ENCODE measurements around the gene GRIN2D.
"Not testable (repeated sequence)": the region's sequence is repeated elsewhere in the genome, so short reads cannot be mapped to it uniquely, and the experiment has no call there.

The GRIN2D gene

DNA sequence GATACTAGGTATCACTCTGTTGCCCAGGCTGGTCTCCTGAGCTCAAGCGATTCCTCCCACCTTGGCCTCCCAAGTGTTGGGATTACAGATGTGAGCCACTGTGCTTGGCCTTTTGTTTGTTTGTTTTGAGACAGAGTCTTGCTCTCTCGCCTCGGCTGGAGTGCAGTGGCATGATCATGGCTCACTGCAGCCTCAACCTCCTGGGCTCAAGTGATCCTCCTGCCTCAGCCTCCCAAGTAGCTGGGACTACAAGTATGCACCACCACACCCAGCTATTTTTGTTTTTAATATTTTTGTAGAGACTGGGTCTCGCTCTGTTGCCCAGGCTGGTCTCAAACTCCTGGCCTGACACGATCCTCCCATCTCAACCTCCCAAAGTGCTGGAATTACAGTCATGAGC lies 21.7 kb upstream of the GRIN2D start:
- not testable (repeated sequence) for DNase-seq

DNA sequence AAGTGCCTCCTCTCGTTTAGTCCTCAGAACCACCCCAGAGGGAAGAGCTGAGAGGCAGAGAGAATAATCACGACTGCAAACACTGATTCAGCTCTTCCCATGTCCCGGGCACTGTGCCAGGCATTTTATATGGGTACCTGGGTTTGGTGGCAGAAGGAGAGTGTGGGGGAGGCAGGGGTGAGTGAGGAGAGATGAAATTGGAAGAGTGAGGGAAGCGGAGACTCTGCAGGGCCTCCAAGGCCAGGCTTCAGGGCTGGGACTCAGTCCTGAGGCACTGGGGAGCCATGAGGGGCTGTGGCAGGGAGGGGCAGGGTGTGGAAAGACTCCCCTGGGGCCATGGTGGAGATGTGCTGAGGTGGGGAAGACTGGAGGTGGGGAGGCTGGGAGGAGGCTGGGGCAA lies 20.6 kb upstream of the GRIN2D start:
- no peak for DNase-seq

DNA sequence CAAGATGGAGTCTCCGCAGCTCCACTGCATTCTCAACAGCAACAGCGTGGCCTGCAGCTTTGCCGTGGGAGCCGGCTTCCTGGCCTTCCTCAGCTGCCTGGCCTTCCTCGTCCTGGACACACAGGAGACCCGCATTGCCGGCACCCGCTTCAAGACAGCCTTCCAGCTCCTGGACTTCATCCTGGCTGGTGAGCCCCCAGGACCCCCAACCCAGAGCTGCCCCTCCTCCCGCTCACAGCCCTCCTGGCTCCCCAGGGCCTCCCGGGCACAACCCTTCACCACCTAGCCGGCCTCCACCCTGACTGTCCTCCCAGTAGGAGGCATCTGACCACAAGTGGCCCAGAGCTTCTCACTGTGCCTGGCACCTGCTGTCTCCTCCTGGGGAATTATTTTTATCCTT lies 19.9 kb upstream of the GRIN2D start:
- no peak for DNase-seq

DNA sequence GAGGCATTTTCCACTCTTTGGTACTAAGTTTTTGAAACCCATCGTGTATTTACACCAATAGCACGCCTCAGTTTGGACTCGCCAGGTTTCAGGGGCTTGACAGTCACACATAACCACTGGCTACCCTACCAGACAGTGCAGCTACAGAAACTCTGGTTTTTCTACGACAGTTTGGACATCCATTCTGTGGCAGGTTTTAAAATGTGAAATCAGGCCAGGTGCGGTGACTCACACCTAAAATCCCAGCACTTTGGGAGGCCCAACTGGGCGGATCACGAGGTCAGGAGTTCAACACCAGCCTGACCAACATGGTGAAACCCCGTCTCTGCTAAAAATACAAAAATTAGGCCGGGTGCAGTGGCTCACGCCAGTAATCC lies 15.3 kb upstream of the GRIN2D start:
- no peak for DNase-seq

DNA sequence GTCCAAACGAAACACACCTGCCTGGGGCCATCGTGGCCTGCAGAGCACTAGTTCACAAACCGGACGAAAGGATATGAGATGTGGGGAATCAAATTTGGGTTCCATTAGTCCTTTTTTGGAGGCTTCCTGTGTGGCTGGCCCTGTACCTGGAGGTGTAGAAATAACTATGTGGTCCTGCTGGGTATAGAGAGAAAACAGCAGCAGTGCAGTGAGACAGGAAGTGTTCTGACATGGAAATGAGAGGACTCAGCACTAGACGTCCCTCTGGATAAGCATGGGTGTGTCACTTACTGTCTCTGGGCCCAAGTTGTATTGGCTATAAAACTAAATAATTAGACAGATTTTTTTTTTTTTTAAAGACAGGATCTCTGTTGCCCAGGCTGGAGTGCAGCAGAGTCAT lies 14.4 kb upstream of the GRIN2D start:
- DNase-seq = no peak

DNA sequence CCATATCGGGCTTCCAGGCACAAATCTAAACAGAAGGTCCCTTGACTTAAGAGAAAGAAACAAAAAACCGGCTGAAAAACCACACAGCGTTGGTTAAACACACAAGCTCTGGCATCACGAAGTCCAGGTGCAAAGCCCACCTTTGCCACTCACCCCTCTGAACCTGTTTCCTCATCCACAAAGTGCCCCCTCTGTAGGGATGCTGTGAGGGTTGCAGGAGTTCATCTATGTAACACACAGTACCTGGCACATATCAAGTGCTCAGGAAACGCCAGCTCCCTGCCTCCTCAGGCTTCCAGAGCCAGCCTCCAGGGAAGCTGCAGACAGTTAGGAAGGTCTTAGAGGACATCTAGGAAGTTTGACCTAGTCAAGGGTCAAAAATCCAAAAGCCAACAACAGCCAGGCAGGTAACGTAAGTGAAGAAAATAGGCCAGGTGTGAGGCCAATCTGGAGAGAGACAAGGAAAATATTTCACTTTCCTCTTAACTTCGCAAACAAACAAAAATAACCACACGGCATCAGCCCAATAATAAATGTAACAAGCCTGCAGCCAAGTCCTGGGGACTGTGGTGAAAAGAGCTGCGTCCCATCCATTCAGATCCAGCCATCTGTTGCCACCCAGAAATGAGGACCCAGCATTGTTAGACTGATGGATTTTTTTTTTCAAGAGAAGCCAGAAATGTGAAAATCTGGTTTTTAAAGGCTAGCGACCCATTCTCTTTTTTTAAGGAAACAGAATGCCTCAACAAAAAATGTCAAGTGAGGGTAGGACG lies 12.1 kb upstream of the GRIN2D start:
- DNase-seq = no peak

DNA sequence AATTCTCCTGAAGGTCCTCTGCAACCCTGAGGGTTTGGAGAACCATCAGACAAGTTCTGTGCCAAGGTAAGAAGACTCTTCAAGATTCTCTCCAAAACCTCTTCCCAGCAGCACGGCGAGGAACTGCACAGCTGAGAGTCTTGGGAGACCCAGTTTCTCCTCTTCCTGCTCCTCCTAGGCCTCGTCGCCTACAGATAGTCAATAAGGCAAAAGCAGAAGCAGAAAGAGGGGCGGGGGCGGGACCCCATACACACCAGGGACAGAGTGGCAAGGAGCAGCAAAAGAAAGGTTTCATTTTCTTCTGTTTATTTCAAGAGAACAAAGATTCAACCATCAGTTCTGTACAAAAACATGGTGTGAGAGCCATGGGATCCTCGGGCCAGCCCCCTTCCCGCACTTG lies 11.2 kb upstream of the GRIN2D start:
- DNase-seq = peak in 3 of 4 experiments; percentile 37 to 61 (median 40)

DNA sequence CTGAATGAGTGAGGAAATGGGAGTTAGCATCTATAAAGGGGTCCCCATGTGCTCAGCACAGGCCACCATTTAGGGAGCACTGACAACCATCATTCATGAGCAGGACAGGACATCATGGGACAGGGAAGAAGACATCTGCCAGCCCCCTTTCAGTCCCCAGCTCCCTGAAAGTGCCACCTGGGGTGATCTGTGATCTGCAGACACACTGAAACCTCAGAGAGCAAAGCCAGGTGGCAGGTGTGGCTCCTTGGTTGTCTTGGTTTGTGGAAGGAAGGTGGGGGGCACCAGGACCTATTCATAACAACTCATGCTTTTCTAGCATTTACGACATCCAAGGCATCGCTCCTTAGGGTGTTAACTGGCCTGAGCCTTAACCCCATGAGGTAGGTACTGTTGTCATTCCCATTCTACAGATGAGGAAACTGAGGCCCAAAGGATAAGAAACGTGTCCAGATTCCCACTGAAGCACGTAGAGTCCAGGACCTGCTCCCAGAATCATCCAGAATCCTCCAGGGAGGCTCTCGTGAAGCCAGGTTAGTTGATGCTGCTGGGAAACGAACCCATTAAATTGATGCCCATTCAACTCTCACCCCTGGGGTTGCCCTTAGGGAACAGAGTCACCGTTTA lies 7.9 kb upstream of the GRIN2D start:
- no peak for DNase-seq

DNA sequence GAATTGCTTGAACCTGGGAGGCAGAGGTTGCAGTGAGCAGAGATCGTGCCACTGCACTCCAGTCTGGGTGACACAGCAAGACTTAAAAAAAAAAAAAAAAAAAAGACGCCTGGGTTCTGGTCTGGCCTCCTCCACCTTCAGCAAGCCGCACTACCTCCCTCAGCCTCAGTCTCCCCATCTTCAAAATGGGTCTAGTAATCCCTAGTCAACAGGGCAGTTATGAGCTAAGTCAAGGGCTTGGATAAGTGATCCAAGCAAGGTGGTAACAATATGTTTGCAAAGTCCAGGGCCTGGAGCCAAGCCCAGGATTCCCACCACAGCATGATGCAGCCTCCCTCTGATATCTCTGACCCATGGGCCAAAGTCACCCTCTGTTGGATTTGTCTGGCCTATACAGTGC lies 6.5 kb upstream of the GRIN2D start:
- no peak for DNase-seq

DNA sequence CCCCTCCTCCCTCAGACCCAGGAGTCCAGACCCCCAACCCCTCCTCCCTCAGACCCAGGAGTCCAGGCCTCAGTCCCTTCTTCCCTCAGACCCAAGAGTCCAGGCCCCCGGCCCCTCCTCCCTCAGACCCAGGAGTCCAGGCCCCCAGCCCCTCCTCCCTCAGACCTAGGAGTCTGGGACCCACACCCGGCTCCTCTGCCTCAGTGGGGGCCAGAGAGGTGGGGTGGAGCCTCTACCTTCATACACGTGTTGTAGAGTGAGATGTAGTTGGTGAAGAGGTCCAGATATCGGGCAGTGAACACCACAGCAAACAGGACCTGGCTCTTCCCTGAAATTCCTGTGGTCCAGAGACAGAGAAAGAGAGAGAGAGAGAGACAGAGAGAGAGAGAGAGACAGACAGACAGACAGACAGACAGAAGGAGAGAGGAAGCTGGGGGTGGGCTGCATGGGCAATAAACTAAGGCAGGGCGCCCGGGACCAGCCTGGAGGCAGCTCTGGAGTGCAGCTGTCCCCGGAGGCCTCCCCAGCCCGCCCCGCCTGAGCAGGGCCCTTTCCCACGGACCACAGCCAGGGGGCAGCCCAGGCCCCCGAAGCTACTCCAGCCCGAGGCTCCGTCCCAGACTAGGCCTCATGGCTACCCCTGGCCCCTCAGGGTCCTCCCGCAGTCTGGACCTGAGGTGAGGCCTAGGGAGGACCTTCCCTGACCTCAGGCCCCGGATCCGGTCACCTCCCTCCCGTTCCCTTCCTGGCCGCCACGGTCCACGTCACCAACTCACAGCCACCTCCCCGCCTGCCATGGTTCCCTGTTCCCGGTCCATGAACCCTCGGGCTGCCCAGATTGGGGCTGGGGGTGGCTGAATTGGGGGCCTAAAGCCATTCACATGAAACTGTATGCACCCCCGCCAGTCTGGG lies 3.0 kb upstream of the GRIN2D start:
- peak; percentile 66 to 82 (median 72) for DNase-seq

DNA sequence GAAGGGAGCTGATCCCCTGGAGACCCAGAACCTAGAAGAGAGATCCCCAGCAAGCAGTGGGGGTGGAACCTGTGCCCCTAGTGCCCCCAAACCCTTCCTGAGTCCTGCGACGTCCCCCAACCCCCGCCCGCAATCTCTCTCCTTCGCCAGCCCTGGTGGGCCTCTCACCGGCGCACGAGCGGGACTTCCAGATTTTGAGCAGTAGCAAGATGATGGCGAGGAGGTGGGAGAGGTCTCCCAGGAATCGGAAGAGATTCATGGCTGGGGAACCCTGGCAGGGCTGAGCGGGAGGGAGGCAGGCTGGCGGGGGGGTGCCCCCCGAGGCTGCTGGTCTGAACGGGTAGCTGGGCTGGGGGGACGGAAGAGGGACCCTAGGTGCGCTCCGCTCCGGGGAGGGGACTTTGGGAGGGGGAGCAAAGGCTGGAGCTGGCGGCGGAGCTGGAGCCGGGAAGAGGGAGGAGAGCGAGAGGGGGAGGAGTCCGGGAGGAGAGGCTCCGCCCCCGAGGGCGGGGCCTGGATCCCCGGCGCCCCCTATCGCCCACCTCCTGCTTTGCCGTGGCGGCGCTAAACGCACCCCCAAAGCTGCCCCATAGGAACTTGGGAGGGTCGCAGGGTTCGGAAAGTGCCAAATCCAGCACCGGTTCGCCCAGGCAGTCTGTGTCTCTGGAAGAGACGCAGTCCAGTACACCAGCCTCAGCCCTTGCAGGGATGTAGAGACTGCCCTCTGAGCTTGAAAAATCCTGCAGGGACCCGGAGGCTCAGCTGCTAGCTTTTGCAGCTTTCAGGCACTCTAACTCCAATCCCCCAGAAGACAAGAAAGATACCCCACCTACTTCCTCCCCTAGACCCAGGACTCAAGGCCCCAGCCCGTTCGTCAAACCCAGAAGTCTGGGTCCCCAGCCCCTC lies 2.1 kb upstream of the GRIN2D start, which contains the start of gene KDELR1:
TSS of gene KDELR1 (minus strand) at position 452 of the 906 bp plus-strand sequence. CDS start at position 259, 193 bp downstream.
- peak; percentile 82 to 93 (median 89) for DNase-seq

DNA sequence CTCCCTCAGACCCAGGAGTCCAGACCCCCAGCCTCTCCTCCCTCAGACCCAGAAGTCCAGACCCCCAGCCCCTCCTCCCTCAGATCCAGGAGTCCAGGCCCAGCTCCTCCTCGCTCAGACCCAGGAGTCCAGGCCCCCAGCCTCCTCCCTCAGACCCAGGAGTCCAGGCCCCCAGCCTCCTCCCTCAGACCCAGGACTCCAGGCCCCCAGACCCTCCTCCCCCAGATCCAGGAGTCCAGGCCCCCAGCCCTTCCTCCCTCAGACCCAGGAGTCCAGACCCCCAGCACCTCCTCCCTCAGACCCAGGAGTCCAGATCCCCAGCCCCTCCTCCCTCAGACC lies 1.5 kb upstream of the GRIN2D start:
- not testable (repeated sequence) for DNase-seq

DNA sequence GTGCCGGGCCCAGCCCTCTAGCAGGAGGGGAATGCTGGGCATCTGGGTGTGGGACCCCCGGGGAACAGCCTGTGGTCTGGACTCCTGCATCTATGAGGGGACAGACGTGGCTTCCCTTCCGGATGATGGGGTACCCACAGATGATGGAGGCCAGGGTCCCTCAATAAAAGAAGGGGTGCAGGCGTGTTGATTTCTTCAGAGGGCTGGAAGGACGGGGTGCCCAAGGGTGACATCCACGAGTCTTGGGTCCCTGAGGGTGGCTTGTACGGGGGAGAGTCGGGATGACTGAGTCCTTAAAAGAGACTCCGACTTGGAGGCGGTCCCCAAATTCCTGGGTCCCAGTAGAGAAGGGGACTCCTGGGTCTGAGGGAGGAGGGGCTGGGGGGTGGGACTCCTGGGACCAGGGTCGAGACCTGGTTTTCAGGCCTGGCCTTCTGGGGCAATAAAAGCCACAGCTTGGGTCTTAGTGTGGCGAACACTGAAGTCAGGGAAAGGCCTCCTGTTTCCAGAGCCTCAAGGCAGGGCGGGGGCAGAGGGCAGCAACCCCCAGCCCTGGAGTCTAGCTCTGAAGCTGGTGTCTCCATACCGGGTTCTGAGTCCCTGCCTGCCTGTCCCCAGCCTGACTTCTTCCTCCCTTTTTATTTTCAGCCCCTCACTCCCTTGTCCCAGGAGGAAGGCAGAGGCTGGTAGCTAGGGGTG lies 459 bp upstream of the GRIN2D start:
- no peak for DNase-seq

DNA sequence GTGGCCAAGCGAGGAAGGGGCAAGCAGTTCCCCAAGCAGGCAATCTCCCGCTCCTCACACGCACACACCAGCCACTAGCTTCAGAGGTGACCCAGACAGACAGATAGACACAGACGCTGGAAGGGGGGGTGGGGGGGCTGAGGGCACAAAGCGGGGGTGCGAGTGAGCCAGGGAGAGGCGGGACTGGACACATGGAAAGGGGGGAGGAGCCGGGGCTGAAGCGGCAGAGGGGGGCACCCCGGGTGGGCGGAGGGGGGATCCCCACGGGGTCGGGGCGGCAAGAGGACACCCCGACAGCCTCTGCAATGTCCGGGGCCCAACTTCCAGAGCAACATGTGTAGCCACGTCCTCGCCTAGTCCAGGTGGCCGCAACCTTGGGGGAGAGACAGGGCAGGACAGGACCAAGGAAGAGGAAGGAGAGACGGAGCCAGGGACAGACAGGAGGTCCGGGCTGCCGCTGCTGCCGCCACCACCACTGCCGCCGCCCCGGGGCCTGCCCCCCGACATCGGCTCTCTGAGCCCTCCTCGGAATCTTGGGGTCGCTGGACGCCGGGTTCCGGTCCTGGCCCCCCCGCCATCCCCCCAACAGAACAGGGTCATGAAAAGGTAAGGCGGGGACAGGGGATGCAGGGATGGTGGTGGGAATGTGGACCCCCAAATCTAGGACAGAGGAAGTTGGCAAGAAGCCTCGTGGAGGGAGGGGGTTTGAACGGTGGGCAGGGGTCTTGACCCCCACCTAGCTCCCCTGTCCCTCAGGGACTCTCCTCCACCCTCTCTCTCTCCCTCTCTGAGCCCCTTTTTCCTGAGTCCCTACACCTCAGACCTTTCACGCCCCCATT lies 1.1 kb downstream of the GRIN2D start:
- peak in 1 of 4 experiments; percentile 16 for DNase-seq

DNA sequence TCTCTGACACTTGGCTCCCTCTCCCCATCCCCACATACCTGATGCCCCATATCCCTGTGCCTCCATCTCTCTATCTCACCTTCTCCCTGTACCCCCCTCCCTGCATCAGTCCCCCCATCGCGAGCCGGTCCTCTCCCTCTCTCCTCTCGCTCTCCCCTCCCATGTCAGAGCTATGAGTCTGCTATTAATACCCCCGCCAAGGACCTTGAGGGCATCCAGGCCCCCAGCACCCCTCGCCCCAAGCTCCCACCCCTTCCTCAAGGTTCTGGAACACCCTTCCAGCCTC lies 1.6 kb downstream of the GRIN2D start:
- no peak for DNase-seq

DNA sequence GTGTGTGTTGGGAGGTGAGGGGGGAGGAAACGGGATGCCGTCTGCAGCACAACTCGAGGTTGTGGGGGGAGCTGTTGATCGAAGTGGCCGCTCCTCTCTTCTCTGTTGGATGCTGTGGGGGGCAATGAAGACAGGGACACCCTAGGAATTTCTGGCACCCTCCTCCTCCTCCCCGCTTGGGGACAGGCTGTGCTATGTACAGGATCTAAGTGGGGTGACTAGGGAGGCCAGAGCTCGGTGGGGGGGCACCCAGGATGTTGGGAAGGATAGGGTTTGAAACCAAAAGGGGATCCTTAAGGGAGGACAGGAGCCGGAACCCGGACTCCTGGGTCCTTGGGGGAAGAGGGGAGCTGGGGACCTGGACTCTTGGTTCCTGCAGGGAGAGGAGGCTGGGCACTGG lies 2.0 kb downstream of the GRIN2D start:
- DNase-seq = no peak

DNA sequence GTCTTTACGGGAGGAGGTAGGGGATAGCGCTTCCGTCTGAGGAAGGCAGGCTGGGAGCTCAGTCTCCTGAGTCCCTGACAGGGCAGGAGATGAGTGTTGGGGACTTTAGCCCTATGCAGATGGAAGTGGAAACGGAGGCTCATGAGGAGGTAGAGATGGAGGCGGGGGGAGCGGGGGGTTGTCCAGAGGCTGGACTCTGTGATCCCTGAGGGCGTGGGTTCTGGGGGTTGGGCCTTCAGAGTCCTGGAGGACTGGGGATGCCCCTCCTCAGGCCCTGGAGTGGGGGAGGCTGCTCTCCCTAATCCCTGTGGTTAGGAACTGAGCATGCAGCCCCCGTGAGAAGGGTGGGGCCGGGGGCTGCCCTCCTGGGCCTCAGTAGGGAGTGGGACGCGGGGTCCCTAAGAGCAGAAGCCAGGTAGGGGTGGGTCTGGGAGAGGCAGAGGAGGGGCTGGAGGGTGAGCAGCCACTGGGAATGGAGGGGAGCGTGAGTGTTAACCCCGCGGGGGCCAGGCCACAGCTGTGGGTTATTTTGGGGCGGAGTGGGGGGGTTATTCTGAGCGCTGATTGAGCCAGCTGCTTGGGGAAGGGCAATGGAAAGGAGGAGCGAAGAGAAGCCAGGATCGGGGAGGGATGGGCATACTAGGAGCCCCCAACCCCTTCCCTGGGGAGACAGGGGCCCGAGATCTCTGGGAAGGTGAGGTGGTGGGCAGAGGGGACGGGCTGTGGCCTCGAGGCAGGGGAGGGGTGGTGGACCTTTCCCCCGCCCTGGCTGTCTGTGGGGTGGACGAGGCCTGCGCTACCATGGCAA lies 2.8 kb downstream of the GRIN2D start:
- no peak for DNase-seq

DNA sequence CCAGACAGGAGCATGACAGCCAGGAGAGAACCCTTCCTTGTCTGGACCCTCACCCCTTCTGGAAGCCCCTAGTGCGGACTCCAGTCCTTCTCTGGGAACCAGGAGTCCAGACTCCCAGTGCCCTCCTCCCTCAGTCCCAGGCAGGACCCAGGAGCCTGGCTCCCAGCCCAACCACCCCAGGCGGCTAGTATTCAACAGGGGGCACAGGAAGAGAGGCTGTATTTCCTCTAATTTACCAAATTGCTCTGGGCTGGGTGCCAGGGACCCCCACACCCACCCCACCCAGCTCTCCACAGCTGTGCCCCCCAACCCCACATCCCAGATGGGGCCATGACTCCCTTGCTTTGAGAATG lies 3.3 kb downstream of the GRIN2D start:
- no peak for DNase-seq

DNA sequence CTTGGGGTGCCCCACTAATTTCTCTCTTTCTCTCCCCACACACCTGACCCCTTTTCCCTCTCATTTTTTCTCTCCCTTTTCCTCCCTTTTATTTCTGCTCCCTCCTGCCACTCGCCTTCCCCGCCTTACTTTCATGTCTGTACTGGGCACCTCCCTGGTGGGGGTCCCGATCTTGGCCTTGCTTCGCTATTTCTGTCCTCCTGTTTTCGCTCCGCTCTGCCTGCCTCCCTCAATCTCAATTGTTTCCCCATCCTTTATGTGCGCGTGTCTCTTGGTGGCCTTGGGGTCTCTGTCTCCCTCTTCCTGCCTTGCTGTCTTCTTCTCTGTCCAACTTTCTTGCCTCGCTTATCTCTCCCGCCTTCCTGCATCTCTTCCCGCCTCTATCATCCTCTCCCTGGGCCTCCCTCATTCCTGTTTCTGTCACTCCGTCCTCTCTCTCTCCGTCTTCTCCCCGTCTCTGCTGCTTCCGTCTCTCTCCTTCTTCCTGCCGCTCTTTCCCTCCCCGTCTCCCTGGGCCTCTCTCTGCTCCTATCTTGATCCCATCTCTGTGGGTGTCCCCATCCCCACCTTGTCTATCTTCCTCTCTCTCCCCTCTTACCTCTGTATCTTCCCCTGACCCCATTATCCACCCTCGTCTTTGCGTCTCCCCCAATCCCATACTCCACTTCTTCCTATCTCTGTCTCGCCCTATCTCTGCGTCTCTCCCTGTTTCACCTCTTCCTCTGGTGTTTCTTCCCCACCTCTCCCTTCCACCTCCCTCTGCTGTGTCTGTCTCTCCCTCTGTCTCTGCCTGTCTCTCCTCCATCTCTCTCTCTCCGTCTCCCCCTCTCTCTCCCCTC lies 4.0 kb downstream of the GRIN2D start:
- DNase-seq = no peak

DNA sequence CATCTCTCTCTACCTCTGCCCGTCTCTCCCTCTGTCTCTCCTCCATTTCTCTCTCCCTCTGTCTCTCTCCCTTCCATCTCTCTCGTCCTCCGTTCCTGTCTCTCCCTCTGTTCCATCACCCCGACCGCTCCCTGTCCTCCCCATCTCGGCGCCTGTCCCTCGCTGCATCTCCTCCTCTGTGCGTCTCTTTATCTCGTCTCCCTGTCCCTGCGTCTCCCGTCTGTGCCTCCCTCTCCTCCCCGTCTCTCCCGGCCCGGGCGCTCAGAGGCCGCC lies 4.6 kb downstream of the GRIN2D start:
- no peak for DNase-seq

Measured in suppressor macrophage (primary cell).